Measurements from ENCODE around the gene LRRC23.

- no peak for TF ChIP-seq POLR2A (IDR thresholded peaks at IDR 0.05)
- TF ChIP-seq CTCF (IDR thresholded peaks at IDR 0.05): no peak
Observed at GRCh38 chr12:6923003-6923732, 18.5 kb downstream of the LRRC23 start.
